Psoas muscle (tissue), 8 donors: ENCODE data around the gene IL1R2. TPM values are rescaled to one million over a fixed set of nuclear protein-coding genes. Genes with fewer than 3 reads are reported as not detected.

Experiments used
- ATAC-seq, 4 donors: fragments of 200-7000 bp; cut with Tn5 transposase; one replicate each; pipeline ENCODE4 v1.9.1; 2020; ENCODE audit warnings: moderate library complexity in 3 of 4, mild to moderate bottlenecking in 2 of 4
- DNase-seq, 2 donors: peaks; one replicate each; pipeline ENCODE4 v3.0.0-alpha.2; 2020
- H3K27ac ChIP-seq: fragments of 200-600 bp; one replicate; pipeline ENCODE4 v1.8.0; 2022
- H3K27me3 ChIP-seq, 3 donors: fragments of 200-600 bp in 1 of 3; one replicate each; pipeline versions ENCODE4 v1.6.1 to v1.8.0; 2013 to 2022; ENCODE audit warnings: low read length in 2 of 3, mild to moderate bottlenecking in 2 of 3, moderate library complexity in 1 of 3; ENCODE audit not compliant: insufficient read depth in 3 of 3
- H3K36me3 ChIP-seq, 2 donors: fragments of 200-600 bp in 1 of 2; one replicate each; pipeline versions ENCODE4 v1.6.1 to v1.8.0; 2013 to 2022; ENCODE audit warnings: low read depth in 1 of 2, mild to moderate bottlenecking in 1 of 2, moderate library complexity in 1 of 2; ENCODE audit not compliant: insufficient read depth in 1 of 2
- H3K4me1 ChIP-seq: fragments of 200-600 bp; one replicate; pipeline ENCODE4 v1.8.0; 2022
- H3K4me3 ChIP-seq: fragments of 200-600 bp; one replicate; pipeline ENCODE4 v1.8.0; 2022; ENCODE audit warnings: mild to moderate bottlenecking
- H3K9me3 ChIP-seq: fragments of 200-600 bp; one replicate; pipeline ENCODE4 v1.8.0; 2022
- CTCF ChIP-seq: fragments of 200-600 bp; IDR thresholded peaks from one replicate; pipeline ENCODE4 v1.8.0; 2022; ENCODE audit warnings: antibody characterized with exemption
- WGBS, 3 donors: extraction: QIAGEN DNeasy Blood & Tissue Kit; methylation state at CpG; one replicate each; pipeline versions ENCODE4 v1.1.6 to v1.1.7; 2013; 5-methylcytosine and 5-hydroxymethylcytosine counted together
- intact Hi-C, 2 donors: fragments of 100-400 bp; cut with DNase I; formaldehyde crosslinking; loops; one replicate each; pipeline versions ENCODE4 v1.11.0 to v1.14.2; 2022
- polyA plus RNA-seq, 3 donors: library from polyadenylated mRNA; stranded (reverse); fragments of 200-250 nt; gene quantifications; one replicate each; pipeline ENCODE4 v1.2.3, GENCODE V29; 2013
- total RNA-seq, 4 donors: library from RNA; stranded (reverse); fragmentation: NEBNext Ultra II Directional in 2 of 4; extraction: Animal tissue kit (Norgen Biotek cat#: 25700) in 2 of 4; gene quantifications; one replicate each; pipeline versions ENCODE4 v1.2.1 to v1.2.4, GENCODE V29; 2021 to 2023
- donor health status: healthy with polysubstance abuse.
- donor health status: DM: no; HTN: no; CAD: no; lungs with moderate emphysema.
- donor health status: Bipolar disorder and iron deficiency.
- donor health status: healthy.
- donor health status: DM: yes; HTN: yes; CAD: no.
- donor health status: DM: no; HTN: no; CAD: no.
- donor health status: DM: no; HTN: no; CAD: no.
- donor health status: DM: yes; HTN: yes; CAD: no.

IL1R2 gene
- total and polyA plus RNA-seq, 7 donors, result 0.41 to 3.4 (median 1.3) TPM

GRCh38 chr2:102029952-102030351 lies 38.2 kb downstream of the IL1R2 start:
- H3K27ac ChIP-seq, result no peak overlapping the region
- H3K4me1 ChIP-seq, result peaks cover 17% of the 10 kb centered on the region
- no peaks in the 10 kb centered on the region for H3K36me3 ChIP-seq
- intact Hi-C loops, result loop anchor here in 1 of 2 donors (10.0 kb wide), 2 partner anchors 325 to 415 kb away; partner anchors contain the start of gene IL18R1
- DNase-seq (no peak), ATAC-seq (no peak)
- H3K4me3 ChIP-seq, result no peak overlapping the region
- H3K9me3 ChIP-seq, result no peaks in the 10 kb centered on the region
- TF ChIP-seq CTCF, result no peak
- H3K27me3 ChIP-seq, result no peaks in the 10 kb centered on the region

- Histone ChIP-seq H3K27ac (no peak overlapping the region), H3K4me1 (peaks cover 11% of the 10 kb centered on the region), H3K36me3 (no peaks in the 10 kb centered on the region), H3K4me3 (no peak overlapping the region), H3K9me3 (no peaks in the 10 kb centered on the region), H3K27me3 (no peaks in the 10 kb centered on the region)
- no peak for TF ChIP-seq CTCF
- WGBS, 3 donors, result 86 to 99% (median 97%) methylated on average over 1 of the region's 1 CpG
- DNase-seq, result no peak
- intact Hi-C loops, result no loop called here
- ATAC-seq, result no peak
These were observed 38.7 kb downstream of the IL1R2 start for GRCh38 chr2:102030502-102030854.

GRCh38 chr2:102030855-102031527 lies 39.2 kb downstream of the IL1R2 start:
- no peaks in the 10 kb centered on the region for H3K9me3 ChIP-seq
- H3K4me1 ChIP-seq, result peaks cover 9% of the 10 kb centered on the region
- H3K27me3 ChIP-seq, result no peaks in the 10 kb centered on the region
- intact Hi-C loops, result no loop called here
- no peak for TF ChIP-seq CTCF
- ATAC-seq (no peak), DNase-seq (no peak)
- WGBS, 3 donors, result 92 to 94% (median 94%) methylated on average over 15 of the region's 15 CpGs
- no peak overlapping the region for H3K27ac ChIP-seq
- H3K4me3 ChIP-seq, result no peak overlapping the region
- no peaks in the 10 kb centered on the region for H3K36me3 ChIP-seq

- H3K27me3 ChIP-seq, result no peaks in the 10 kb centered on the region
- no peaks in the 10 kb centered on the region for H3K9me3 ChIP-seq
- intact Hi-C loops, result no loop called here
- DNase-seq (no peak), ATAC-seq (no peak)
- WGBS, 3 donors, result 71 to 79% (median 78%) methylated on average over 2 of the region's 2 CpGs
- no peaks in the 10 kb centered on the region for H3K36me3 ChIP-seq
- no peak for TF ChIP-seq CTCF
- no peak overlapping the region for H3K27ac ChIP-seq
- H3K4me3 ChIP-seq, result no peak overlapping the region
- H3K4me1 ChIP-seq, result no peaks in the 10 kb centered on the region
These were observed 40.7 kb downstream of the IL1R2 start for GRCh38 chr2:102032368-102033030.
